NB4 (cell line): ENCODE data around the gene VILL.
A peak's percentile ranks its signal among the peaks of the same experiment; 100 is the strongest.

Experiments used
- POLR2A ChIP-seq: IDR thresholded peaks from 2 replicates; pipeline ENCODE4 v1.6.1; 2011; ENCODE audit warnings: mild to moderate bottlenecking; ENCODE audit not compliant: insufficient read length; ENCODE audit errors: extremely low read depth
- TF ChIP-seq, protein P1 (sequence below): IDR thresholded peaks from one replicate; pipeline ENCODE4 v1.5.1; 2012; ENCODE audit warnings: low read depth, low read length
- TF ChIP-seq, protein P2 (sequence below): IDR thresholded peaks from 2 replicates; pipeline ENCODE4 v1.6.1; 2011; ENCODE audit warnings: low read depth, low read length

DNA sequence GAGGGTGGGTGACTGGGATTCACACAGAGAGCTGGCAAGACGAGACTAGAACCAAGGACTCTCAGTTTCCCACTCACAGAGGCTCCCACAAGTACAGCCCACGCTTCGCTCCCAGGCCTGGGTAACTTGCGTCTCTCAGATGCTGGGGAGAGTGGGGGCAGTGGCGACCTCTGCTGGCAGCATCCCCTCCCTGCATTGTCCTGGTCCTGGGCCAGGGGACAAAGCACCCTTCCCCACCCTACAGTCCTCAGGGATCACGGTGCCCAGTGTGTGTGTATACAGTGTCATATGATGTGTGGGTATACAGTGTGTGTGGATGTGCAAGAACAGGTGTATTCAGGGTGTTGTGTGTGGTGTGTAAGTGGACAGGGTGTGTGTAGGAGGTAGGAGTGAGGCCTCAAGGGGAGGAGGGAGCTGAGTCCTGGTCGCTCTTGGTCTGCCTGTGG lies 12.8 kb downstream of the VILL start:
- TF ChIP-seq, protein P1, sequence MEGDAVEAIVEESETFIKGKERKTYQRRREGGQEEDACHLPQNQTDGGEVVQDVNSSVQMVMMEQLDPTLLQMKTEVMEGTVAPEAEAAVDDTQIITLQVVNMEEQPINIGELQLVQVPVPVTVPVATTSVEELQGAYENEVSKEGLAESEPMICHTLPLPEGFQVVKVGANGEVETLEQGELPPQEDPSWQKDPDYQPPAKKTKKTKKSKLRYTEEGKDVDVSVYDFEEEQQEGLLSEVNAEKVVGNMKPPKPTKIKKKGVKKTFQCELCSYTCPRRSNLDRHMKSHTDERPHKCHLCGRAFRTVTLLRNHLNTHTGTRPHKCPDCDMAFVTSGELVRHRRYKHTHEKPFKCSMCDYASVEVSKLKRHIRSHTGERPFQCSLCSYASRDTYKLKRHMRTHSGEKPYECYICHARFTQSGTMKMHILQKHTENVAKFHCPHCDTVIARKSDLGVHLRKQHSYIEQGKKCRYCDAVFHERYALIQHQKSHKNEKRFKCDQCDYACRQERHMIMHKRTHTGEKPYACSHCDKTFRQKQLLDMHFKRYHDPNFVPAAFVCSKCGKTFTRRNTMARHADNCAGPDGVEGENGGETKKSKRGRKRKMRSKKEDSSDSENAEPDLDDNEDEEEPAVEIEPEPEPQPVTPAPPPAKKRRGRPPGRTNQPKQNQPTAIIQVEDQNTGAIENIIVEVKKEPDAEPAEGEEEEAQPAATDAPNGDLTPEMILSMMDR: peak; percentile 89
- TF ChIP-seq POLR2A: no peak
- TF ChIP-seq, protein P2, sequence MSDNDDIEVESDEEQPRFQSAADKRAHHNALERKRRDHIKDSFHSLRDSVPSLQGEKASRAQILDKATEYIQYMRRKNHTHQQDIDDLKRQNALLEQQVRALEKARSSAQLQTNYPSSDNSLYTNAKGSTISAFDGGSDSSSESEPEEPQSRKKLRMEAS: no peak
